ENCODE results near the gene WARS2.

- TF ChIP-seq CTCF (IDR thresholded peaks at IDR 0.05; ENCODE audit: low read length): no peak
- TF ChIP-seq EZH2 (optimal IDR thresholded peaks at IDR 0.05; ENCODE audit: low read depth, low read length): no peak
- TF ChIP-seq EZH2phosphoT487 (IDR thresholded peaks at IDR 0.05; ENCODE audit: low read length): no peak
These were observed 106.1 kb downstream of the WARS2 start for GRCh38 chr1:119034359-119034758.
